Measurements from ENCODE around the gene UNG. TPM values are rescaled to one million over a fixed set of nuclear protein-coding genes. Genes with fewer than 3 reads are reported as not detected.
"Not testable (repeated sequence)": the region's sequence is repeated elsewhere in the genome, so short reads cannot be mapped to it uniquely, and the experiment has no call there.

Gene UNG
- total RNA-seq, 1 donor from 2014 or later, result 25.9 TPM

GRCh38 chr12:109147126-109147525, 49.7 kb downstream of the UNG start:
- ATAC-seq; DNase-seq; intact Hi-C loops (cut with micrococcal nuclease): not testable (repeated sequence)

DNA sequence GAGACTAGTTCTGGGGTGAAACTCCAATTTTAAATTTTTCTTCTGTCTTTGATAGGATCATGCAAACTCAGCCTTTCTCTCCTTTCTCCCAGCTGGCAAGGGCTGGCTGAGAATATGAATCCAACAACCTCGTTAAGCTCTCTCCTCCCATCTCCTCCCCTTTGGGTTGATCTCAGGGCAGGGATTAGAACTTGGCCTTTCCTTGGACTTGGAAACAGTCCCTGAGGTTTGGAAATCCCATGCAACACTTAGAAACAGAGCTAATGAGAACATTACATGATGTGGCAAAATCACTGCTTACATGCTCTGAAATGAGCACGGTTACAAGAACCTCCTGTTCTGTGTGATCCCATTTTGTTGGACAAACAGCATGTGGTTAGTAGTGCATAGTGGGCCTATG, 50.6 kb downstream of the UNG start:
- intact Hi-C loops (cut with micrococcal nuclease), result no loop called here
- peak; percentile 85 for ATAC-seq
- DNase-seq, result no peak

DNA sequence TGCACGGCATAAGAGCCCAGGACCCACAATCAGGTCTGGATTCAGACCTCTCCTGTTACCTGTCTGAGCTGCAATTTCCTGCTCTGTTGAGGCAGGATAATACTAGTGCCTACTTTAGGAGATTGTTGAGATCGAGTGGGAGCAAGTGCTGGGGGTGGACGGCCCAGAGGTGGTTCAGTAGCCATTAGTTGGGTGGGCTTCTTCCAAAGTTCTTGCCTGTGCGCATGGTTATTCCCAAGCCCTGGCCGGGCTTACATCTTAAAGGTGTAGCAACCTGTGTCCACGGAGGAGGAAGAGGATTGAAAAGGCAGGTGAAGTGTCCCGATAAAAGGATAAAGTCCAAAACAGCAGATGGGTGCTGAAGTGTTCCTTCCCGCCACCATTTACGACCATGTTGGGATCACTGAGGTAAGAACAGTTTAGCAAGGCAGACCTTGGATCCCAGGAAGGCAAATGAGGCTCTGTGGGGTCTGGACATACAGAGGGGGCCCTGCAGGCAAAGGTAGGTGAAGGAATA, 52.8 kb downstream of the UNG start:
- no peak for ATAC-seq
- intact Hi-C loops (cut with micrococcal nuclease), result no loop called here
- DNase-seq, result no peak

- no peak for DNase-seq
Observed at GRCh38 chr12:109151457-109151856, 54.1 kb downstream of the UNG start.

GRCh38 chr12:109153821-109154441, 56.5 kb downstream of the UNG start:
- no peak for DNase-seq
- intact Hi-C loops (cut with micrococcal nuclease), result no loop called here
- ATAC-seq, result peak; percentile 6

More at GRCh38 chr12:109151457-109151856, 54.1 kb downstream of the UNG start:
- no peak for ATAC-seq
- intact Hi-C loops (cut with micrococcal nuclease), result no loop called here

- intact Hi-C loops (cut with micrococcal nuclease), result no loop called here
- ATAC-seq, result peak; percentile 94
- peak; percentile 90 for DNase-seq
Observed at GRCh38 chr12:109154451-109155438, 57.3 kb downstream of the UNG start.

GRCh38 chr12:109156036-109156435, 58.6 kb downstream of the UNG start:
- ATAC-seq, result no peak
- no peak for DNase-seq
- intact Hi-C loops (cut with micrococcal nuclease), result no loop called here

DNA sequence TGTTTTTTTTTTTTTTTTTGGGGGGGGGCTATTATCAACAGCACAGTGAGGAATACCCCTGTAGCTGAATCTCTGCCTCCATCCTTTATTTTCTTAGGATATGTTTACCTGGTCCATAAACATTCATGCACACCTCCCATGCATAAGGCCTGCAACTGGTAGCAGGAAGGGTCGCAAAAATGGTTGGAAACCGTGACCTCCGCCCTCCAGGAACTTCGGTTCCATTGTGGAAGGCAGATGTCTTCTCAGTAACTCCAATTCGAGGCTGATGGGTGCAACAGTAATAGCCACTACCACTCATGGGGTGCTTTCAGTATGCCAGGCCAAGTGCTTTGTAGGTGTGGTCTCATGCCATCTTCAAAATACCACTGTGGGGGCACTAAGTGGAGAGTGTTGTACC, 59.2 kb downstream of the UNG start:
- ATAC-seq (no peak), DNase-seq (no peak)
- intact Hi-C loops (cut with micrococcal nuclease), result no loop called here

GRCh38 chr12:109157986-109158385, 60.6 kb downstream of the UNG start:
- ATAC-seq (no peak), DNase-seq (no peak)
- intact Hi-C loops (cut with micrococcal nuclease), result no loop called here

GRCh38 chr12:109160433-109160832, 63.0 kb downstream of the UNG start:
- intact Hi-C loops (cut with micrococcal nuclease), result no loop called here
- ATAC-seq (peak; percentile 76), DNase-seq (peak; percentile 43)

Other genes starting within 250 kb of the UNG start
- 31.2 TPM for gene SSH1, start 240.0 kb upstream of the UNG start, total RNA-seq
- not detected for gene DAO, start 217.5 kb upstream of the UNG start, total RNA-seq
- 1.9 TPM for gene SVOP, start 76.5 kb upstream of the UNG start, total RNA-seq
- gene USP30, start 45.0 kb upstream of the UNG start, total RNA-seq, result 13.6 TPM
- 6.6 TPM for gene ALKBH2, start 4.1 kb upstream of the UNG start, total RNA-seq
- gene ACACB, start 19.0 kb downstream of the UNG start, total RNA-seq, result 177 TPM
- gene FOXN4, start 211.7 kb downstream of the UNG start, total RNA-seq, result not detected